ENCODE data around the gene ADGRE2.
"Not testable (repeated sequence)": the region's sequence is repeated elsewhere in the genome, so short reads cannot be mapped to it uniquely, and the experiment has no call there.

GRCh38 chr19:14775326-14775725, 3.0 kb downstream of the ADGRE2 start:
- TF ChIP-seq CTCF (IDR thresholded peaks at IDR 0.05; ENCODE audit: low read depth, low read length, poor library complexity, severe bottlenecking); EZH2phosphoT487 (IDR thresholded peaks at IDR 0.05; ENCODE audit: borderline replicate concordance, low read length): not testable (repeated sequence)

Measured in DOHH2 (cell line).